Loucy (cell line): Measurements from ENCODE around the gene ADRA2A.

Experiments used
- H2AFZ ChIP-seq: fragments of 200-600 bp; sonication (generic); 2 replicates; pipeline ENCODE4 v1.6.0; 2016; ENCODE audit warnings: antibody characterized with exemption, mild to moderate bottlenecking, low read length, moderate library complexity
- H3F3A ChIP-seq: fragments of 200-600 bp; 2 replicates; pipeline ENCODE4 v1.6.0; 2016; ENCODE audit warnings: antibody characterized with exemption, low read depth, mild to moderate bottlenecking
- H3K27me3 ChIP-seq: fragments of 200-600 bp; sonication (generic); 2 replicates; pipeline ENCODE4 v1.6.1; 2014; ENCODE audit warnings: low read length, mild to moderate bottlenecking; ENCODE audit not compliant: insufficient read depth, poor library complexity, severe bottlenecking
- H3K36me3 ChIP-seq: fragments of 200-600 bp; sonication (generic); 2 replicates; pipeline ENCODE4 v1.6.1; 2016; ENCODE audit warnings: low read length; ENCODE audit not compliant: insufficient read depth
- H3K4me1 ChIP-seq: fragments of 200-600 bp; sonication (generic); 2 replicates; pipeline ENCODE4 v1.5.1; 2014; ENCODE audit warnings: low read length, mild to moderate bottlenecking; ENCODE audit not compliant: insufficient read depth, poor library complexity, severe bottlenecking
- H3K4me2 ChIP-seq: fragments of 200-600 bp; sonication (generic); 2 replicates; pipeline ENCODE4 v1.6.0; 2014; ENCODE audit warnings: antibody characterized with exemption, low read length, low read depth, mild to moderate bottlenecking; ENCODE audit not compliant: poor library complexity, severe bottlenecking
- H3K4me3 ChIP-seq: fragments of 200-600 bp; sonication (generic); 2 replicates; pipeline ENCODE4 v1.5.1; 2014; ENCODE audit warnings: low read length, mild to moderate bottlenecking, mixed read lengths; ENCODE audit not compliant: poor library complexity, severe bottlenecking
- H3K79me2 ChIP-seq: fragments of 200-600 bp; sonication (generic); 2 replicates; pipeline ENCODE4 v1.6.1; 2014; ENCODE audit warnings: low read length; ENCODE audit not compliant: insufficient read depth
- H3K9ac ChIP-seq: fragments of 200-600 bp; sonication (generic); 2 replicates; pipeline ENCODE4 v1.6.0; 2014; ENCODE audit warnings: mild to moderate bottlenecking, low read depth, low read length, moderate library complexity; ENCODE audit not compliant: poor library complexity, severe bottlenecking
- H3K9me2 ChIP-seq: fragments of 200-600 bp; sonication (generic); replicated peaks from 2 replicates; pipeline ENCODE4 v1.6.1; 2016; ENCODE audit warnings: low read depth, low read length, mixed read lengths
- H3K9me3 ChIP-seq: fragments of 200-600 bp; sonication (generic); 2 replicates; pipeline ENCODE4 v1.6.1; 2014; ENCODE audit warnings: mild to moderate bottlenecking, antibody characterized with exemption, low read length, low read depth; ENCODE audit not compliant: insufficient read depth
- H4K20me1 ChIP-seq: fragments of 200-600 bp; sonication (generic); 2 replicates; pipeline ENCODE4 v1.6.0; 2014; ENCODE audit warnings: antibody characterized with exemption, low read length, mild to moderate bottlenecking; ENCODE audit not compliant: insufficient read depth, poor library complexity, severe bottlenecking
- CTCF ChIP-seq: fragments of 200-600 bp; sonication (generic); conservative IDR thresholded peaks from 2 replicates; pipeline ENCODE4 v1.5.1; 2014; ENCODE audit warnings: mild to moderate bottlenecking, antibody characterized with exemption, low read length
- EZH2phosphoT487 ChIP-seq: fragments of 200-600 bp; IDR thresholded peaks from 2 replicates; pipeline ENCODE4 v1.6.1; 2018; ENCODE audit warnings: antibody characterized with exemption, mild to moderate bottlenecking, moderate library complexity, borderline replicate concordance

The ADRA2A gene

GRCh38 chr10:111116762-111117445 is 40.1 kb downstream of the ADRA2A start:
- Histone ChIP-seq H3K9me2 (no peaks in the 10 kb centered on the region), H3K4me3 (no peak overlapping the region), H3F3A (no peaks in the 10 kb centered on the region), H4K20me1 (no peaks in the 10 kb centered on the region), H3K9me3 (no peaks in the 10 kb centered on the region), H3K4me2 (no peak overlapping the region), H3K79me2 (no peaks in the 10 kb centered on the region), H3K27me3 (no peaks in the 10 kb centered on the region), H3K36me3 (no peaks in the 10 kb centered on the region), H3K9ac (no peak overlapping the region), H3K4me1 (peaks cover 12% of the 10 kb centered on the region), H2AFZ (no peak overlapping the region)
- no peak for TF ChIP-seq CTCF
- no peak for TF ChIP-seq EZH2phosphoT487

- Histone ChIP-seq H3K4me1 (peaks cover 9% of the 10 kb centered on the region), H3K36me3 (no peaks in the 10 kb centered on the region), H2AFZ (no peak overlapping the region), H3K9me3 (no peaks in the 10 kb centered on the region), H3K4me2 (no peak overlapping the region), H3F3A (no peaks in the 10 kb centered on the region), H4K20me1 (no peaks in the 10 kb centered on the region), H3K4me3 (no peak overlapping the region), H3K9me2 (no peaks in the 10 kb centered on the region), H3K27me3 (no peaks in the 10 kb centered on the region), H3K9ac (no peak overlapping the region), H3K79me2 (no peaks in the 10 kb centered on the region)
- no peak for TF ChIP-seq EZH2phosphoT487
- TF ChIP-seq CTCF, result no peak
Observed at GRCh38 chr10:111117528-111118277, 40.9 kb downstream of the ADRA2A start.

GRCh38 chr10:111118758-111119157 is 41.9 kb downstream of the ADRA2A start:
- Histone ChIP-seq H4K20me1 (no peaks in the 10 kb centered on the region), H3K4me1 (peaks cover 8% of the 10 kb centered on the region), H3K9me3 (no peaks in the 10 kb centered on the region), H3K9me2 (no peaks in the 10 kb centered on the region), H3K9ac (no peak overlapping the region), H3K36me3 (no peaks in the 10 kb centered on the region), H3K4me3 (no peak overlapping the region), H2AFZ (no peak overlapping the region), H3K27me3 (no peaks in the 10 kb centered on the region), H3K79me2 (no peaks in the 10 kb centered on the region), H3F3A (no peaks in the 10 kb centered on the region), H3K4me2 (no peak overlapping the region)
- TF ChIP-seq CTCF, result no peak
- TF ChIP-seq EZH2phosphoT487, result no peak
